ENCODE data around the gene P3H4.

The P3H4 gene

GRCh38 chr17:41803049-41804020 lies 8.4 kb downstream of the P3H4 start:
- Histone ChIP-seq H3K4me1 (ENCODE audit: control insufficient read depth in 2 of 2, insufficient read depth in 2 of 2, low read length in 2 of 2) (peaks cover 19 to 38% of the 10 kb centered on the region in 2 donors), H3K9me3 (ENCODE audit: control insufficient read depth in 2 of 2, low read length in 2 of 2) (no peaks in the 10 kb centered on the region), H3K4me3 (ENCODE audit: low read length in 2 of 2) (no peak overlapping the region), H3K27ac (ENCODE audit: low read depth in 2 of 2, low read length in 2 of 2) (no peak overlapping the region), H3K36me3 (ENCODE audit: control insufficient read depth in 2 of 2, insufficient read depth in 2 of 2, low read length in 2 of 2) (no peaks in the 10 kb centered on the region), H3K27me3 (ENCODE audit: control insufficient read depth in 2 of 2, insufficient read depth in 2 of 2, low read length in 2 of 2) (no peaks in the 10 kb centered on the region), H3K9ac (ENCODE audit: low read depth in 1 of 2, low read length in 2 of 2) (no peak overlapping the region)

DNA sequence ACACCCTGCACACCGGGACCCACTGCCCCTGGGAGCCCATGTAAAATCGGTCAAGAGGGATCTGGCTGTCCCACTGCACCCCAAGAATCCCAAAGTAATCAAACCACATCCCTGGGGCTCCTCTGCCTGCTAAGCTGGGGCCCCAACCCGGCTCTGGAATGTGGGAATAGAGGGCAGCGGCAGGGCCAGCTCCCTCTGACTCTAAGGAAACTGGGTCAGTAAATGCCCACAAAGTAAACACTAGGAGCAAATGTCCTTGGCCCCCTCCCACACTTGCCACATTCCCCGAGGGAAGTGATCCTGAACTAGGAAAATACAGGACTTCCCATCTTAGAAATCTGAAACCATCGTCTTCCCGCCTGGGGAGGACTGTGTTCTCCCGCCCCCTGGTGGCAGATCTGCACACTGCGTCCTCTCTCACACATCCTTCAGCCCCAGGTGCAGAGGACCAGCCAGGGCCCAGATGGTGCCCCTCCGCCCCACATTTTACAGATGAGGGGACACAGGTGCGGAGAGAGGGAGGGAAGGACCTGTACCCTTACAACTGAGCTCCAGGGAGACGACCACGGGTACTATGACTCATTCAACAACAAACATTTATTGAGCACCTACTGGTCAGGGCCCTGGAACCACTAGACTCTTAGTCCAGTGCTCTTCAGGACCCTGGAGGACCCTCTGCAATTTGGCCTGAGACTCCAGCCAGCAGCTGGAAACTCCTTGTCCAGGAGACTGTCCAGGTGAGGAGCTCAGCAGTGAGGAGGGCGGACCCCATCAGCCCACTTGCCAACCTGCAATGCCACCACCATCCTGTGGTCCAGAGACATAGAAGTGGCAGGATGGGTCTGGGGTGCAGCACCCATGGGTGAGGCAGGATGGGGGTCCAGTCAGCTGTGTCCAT lies 10.1 kb downstream of the P3H4 start:
- peak overlapping the region; percentile 41 to 68 for H3K9ac ChIP-seq (ENCODE audit: low read depth in 1 of 2, low read length in 2 of 2)
- peak overlapping the region; percentile 91 to 92 for H3K27ac ChIP-seq (ENCODE audit: low read depth in 2 of 2, low read length in 2 of 2)
- peaks cover 12 to 26% of the 10 kb centered on the region in 2 donors for H3K4me1 ChIP-seq (ENCODE audit: control insufficient read depth in 2 of 2, insufficient read depth in 2 of 2, low read length in 2 of 2)
- no peaks in the 10 kb centered on the region for H3K9me3 ChIP-seq (ENCODE audit: control insufficient read depth in 2 of 2, low read length in 2 of 2)
- no peaks in the 10 kb centered on the region for H3K27me3 ChIP-seq (ENCODE audit: control insufficient read depth in 2 of 2, insufficient read depth in 2 of 2, low read length in 2 of 2)
- H3K36me3 ChIP-seq (ENCODE audit: control insufficient read depth in 2 of 2, insufficient read depth in 2 of 2, low read length in 2 of 2), result no peaks in the 10 kb centered on the region
- H3K4me3 ChIP-seq (ENCODE audit: low read length in 2 of 2), result peak overlapping the region; percentile 30 to 52

GRCh38 chr17:41800601-41801373 lies 11.0 kb downstream of the P3H4 start:
- Histone ChIP-seq H3K9me3 (ENCODE audit: control insufficient read depth in 2 of 2, low read length in 2 of 2) (no peaks in the 10 kb centered on the region), H3K4me3 (ENCODE audit: low read length in 2 of 2) (peak overlapping the region; percentile 30 to 52), H3K27me3 (ENCODE audit: control insufficient read depth in 2 of 2, insufficient read depth in 2 of 2, low read length in 2 of 2) (no peaks in the 10 kb centered on the region), H3K36me3 (ENCODE audit: control insufficient read depth in 2 of 2, insufficient read depth in 2 of 2, low read length in 2 of 2) (no peaks in the 10 kb centered on the region), H3K27ac (ENCODE audit: low read depth in 2 of 2, low read length in 2 of 2) (peak overlapping the region; percentile 91 to 92), H3K9ac (ENCODE audit: low read depth in 1 of 2, low read length in 2 of 2) (peak overlapping the region; percentile 41 to 68), H3K4me1 (ENCODE audit: control insufficient read depth in 2 of 2, insufficient read depth in 2 of 2, low read length in 2 of 2) (peaks cover 8 to 21% of the 10 kb centered on the region in 2 donors)

DNA sequence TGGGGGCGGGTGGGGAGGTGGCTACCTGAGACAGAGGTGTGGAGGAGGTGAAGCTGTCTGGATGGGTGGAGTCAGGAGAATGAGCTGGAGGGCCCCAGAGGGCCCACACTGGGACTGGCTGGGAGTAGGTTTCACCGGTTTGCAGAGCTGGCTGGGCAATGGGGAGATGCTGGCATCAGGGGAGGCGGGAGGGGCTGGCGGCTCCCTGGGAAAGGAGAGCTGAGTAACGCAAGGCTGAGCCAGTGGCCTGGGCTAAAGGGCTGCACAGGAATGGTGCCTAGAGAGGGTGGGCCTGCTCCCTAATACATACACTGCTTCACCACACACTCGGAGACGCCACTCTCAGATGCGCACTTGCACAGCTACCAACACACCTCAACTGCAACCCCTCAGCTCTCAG lies 12.4 kb downstream of the P3H4 start:
- Histone ChIP-seq H3K27ac (ENCODE audit: low read depth in 2 of 2, low read length in 2 of 2) (no peak overlapping the region), H3K9me3 (ENCODE audit: control insufficient read depth in 2 of 2, low read length in 2 of 2) (no peaks in the 10 kb centered on the region), H3K4me1 (ENCODE audit: control insufficient read depth in 2 of 2, insufficient read depth in 2 of 2, low read length in 2 of 2) (peaks cover 8 to 25% of the 10 kb centered on the region in 2 donors), H3K9ac (ENCODE audit: low read depth in 1 of 2, low read length in 2 of 2) (no peak overlapping the region), H3K36me3 (ENCODE audit: control insufficient read depth in 2 of 2, insufficient read depth in 2 of 2, low read length in 2 of 2) (no peaks in the 10 kb centered on the region), H3K4me3 (ENCODE audit: low read length in 2 of 2) (no peak overlapping the region), H3K27me3 (ENCODE audit: control insufficient read depth in 2 of 2, insufficient read depth in 2 of 2, low read length in 2 of 2) (no peaks in the 10 kb centered on the region)

DNA sequence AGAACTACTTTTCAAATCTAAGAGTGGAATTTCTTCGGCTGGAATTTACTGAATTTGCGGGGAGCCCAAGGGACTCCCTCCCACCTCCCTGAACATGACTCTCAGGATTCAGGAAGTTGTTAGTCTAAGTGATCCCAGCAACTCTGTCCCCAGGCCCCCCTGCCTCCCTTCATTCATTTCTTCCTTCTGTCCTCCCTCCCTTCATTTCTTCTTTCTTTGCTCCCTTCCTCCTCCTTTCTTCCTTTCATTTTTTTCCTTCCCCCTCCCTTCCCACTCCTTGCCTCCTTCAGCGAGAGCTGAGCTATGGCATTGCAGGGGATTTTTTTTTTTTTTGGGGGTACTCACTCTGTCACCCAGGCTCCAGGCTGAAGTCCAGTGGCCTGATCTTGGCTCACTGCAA lies 14.4 kb downstream of the P3H4 start:
- Histone ChIP-seq H3K27me3 (ENCODE audit: control insufficient read depth in 2 of 2, insufficient read depth in 2 of 2, low read length in 2 of 2) (no peaks in the 10 kb centered on the region), H3K9me3 (ENCODE audit: control insufficient read depth in 2 of 2, low read length in 2 of 2) (no peaks in the 10 kb centered on the region), H3K27ac (ENCODE audit: low read depth in 2 of 2, low read length in 2 of 2) (peak overlapping the region; percentile 38 to 54), H3K36me3 (ENCODE audit: control insufficient read depth in 2 of 2, insufficient read depth in 2 of 2, low read length in 2 of 2) (no peaks in the 10 kb centered on the region), H3K9ac (ENCODE audit: low read depth in 1 of 2, low read length in 2 of 2) (no peak overlapping the region), H3K4me3 (ENCODE audit: low read length in 2 of 2) (no peak overlapping the region), H3K4me1 (ENCODE audit: control insufficient read depth in 2 of 2, insufficient read depth in 2 of 2, low read length in 2 of 2) (peaks cover 23 to 45% of the 10 kb centered on the region in 2 donors)

DNA sequence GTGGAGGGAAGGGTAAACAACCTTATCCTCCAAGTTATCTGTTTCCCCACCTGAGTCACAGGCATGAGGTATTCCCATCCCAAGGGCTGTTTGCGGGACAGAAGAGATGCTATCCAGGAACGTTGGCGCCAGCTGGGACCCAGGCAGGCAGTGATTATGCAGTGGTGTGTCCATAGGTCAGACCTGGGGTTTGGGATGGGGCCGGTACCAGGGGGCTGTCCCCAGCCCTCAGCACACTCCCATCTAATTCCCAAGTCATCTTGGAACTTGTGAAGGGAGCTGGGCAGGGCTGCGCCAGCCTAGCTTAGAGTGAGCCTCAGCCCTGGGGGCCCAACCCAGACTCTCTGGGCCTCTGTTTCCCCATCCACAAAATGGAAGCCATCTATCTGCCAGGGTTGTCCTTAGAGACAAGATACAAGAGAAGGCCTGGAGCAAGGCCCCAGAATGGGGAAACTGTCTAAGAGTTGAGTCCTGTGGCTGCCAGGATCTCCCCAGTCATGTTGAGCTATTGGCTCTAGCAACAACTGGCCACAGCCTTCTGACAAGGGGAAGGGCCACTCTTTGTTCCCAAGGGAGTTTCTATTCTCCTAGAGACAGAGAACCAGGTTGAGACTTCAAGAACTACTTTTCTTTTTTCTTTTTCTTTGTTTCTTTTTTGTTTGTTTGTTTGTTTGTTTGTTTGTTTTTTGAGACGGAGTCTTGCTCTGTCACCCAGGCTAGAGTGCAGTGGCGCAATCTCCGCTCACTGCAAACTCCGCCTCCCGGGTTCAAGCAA lies 15.4 kb downstream of the P3H4 start:
- H3K9ac ChIP-seq (ENCODE audit: low read depth in 1 of 2, low read length in 2 of 2), result no peak overlapping the region
- no peak overlapping the region for H3K27ac ChIP-seq (ENCODE audit: low read depth in 2 of 2, low read length in 2 of 2)
- no peaks in the 10 kb centered on the region for H3K36me3 ChIP-seq (ENCODE audit: control insufficient read depth in 2 of 2, insufficient read depth in 2 of 2, low read length in 2 of 2)
- H3K27me3 ChIP-seq (ENCODE audit: control insufficient read depth in 2 of 2, insufficient read depth in 2 of 2, low read length in 2 of 2), result no peaks in the 10 kb centered on the region
- H3K9me3 ChIP-seq (ENCODE audit: control insufficient read depth in 2 of 2, low read length in 2 of 2), result no peaks in the 10 kb centered on the region
- no peak overlapping the region for H3K4me3 ChIP-seq (ENCODE audit: low read length in 2 of 2)
- H3K4me1 ChIP-seq (ENCODE audit: control insufficient read depth in 2 of 2, insufficient read depth in 2 of 2, low read length in 2 of 2), result peaks cover 28 to 47% of the 10 kb centered on the region in 2 donors

DNA sequence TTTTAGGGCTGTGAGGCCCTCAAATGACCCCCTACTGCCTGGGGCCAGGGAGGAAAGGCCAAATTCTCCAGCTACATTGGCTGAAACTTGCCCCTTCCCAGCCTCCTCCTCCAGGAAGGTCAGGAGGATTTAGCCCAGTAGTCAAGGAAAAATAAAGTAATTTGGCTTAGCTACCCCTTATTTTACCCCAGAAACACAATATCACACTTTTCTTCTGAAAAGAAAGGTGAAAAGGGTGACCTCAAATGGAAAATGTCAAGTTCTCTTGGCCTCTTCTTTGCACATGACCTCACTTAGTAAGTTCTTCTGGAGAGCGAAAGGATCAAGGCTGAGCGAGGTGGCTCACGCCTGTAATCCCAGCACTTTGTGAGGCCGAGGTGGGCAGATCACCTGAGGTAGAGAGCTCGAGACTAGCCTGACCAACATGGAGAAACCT lies 17.2 kb downstream of the P3H4 start:
- no peaks in the 10 kb centered on the region for H3K27me3 ChIP-seq (ENCODE audit: control insufficient read depth in 2 of 2, insufficient read depth in 2 of 2, low read length in 2 of 2)
- peaks cover 22 to 34% of the 10 kb centered on the region in 2 donors for H3K4me1 ChIP-seq (ENCODE audit: control insufficient read depth in 2 of 2, insufficient read depth in 2 of 2, low read length in 2 of 2)
- peak overlapping the region in 1 of 2 donors; percentile 43 for H3K9ac ChIP-seq (ENCODE audit: low read depth in 1 of 2, low read length in 2 of 2)
- peak overlapping the region; percentile 89 to 97 for H3K27ac ChIP-seq (ENCODE audit: low read depth in 2 of 2, low read length in 2 of 2)
- H3K36me3 ChIP-seq (ENCODE audit: control insufficient read depth in 2 of 2, insufficient read depth in 2 of 2, low read length in 2 of 2), result no peaks in the 10 kb centered on the region
- peak overlapping the region in 1 of 2 donors; percentile 3 for H3K4me3 ChIP-seq (ENCODE audit: low read length in 2 of 2)
- no peaks in the 10 kb centered on the region for H3K9me3 ChIP-seq (ENCODE audit: control insufficient read depth in 2 of 2, low read length in 2 of 2)

GRCh38 chr17:41793784-41794539 lies 17.8 kb downstream of the P3H4 start:
- H3K4me3 ChIP-seq (ENCODE audit: low read length in 2 of 2), result peak overlapping the region; percentile 53 to 65
- no peaks in the 10 kb centered on the region for H3K9me3 ChIP-seq (ENCODE audit: control insufficient read depth in 2 of 2, low read length in 2 of 2)
- H3K9ac ChIP-seq (ENCODE audit: low read depth in 1 of 2, low read length in 2 of 2), result peak overlapping the region; percentile 61 to 83
- H3K27ac ChIP-seq (ENCODE audit: low read depth in 2 of 2, low read length in 2 of 2), result peak overlapping the region; percentile 89 to 97
- peaks cover 22 to 31% of the 10 kb centered on the region in 2 donors for H3K4me1 ChIP-seq (ENCODE audit: control insufficient read depth in 2 of 2, insufficient read depth in 2 of 2, low read length in 2 of 2)
- H3K27me3 ChIP-seq (ENCODE audit: control insufficient read depth in 2 of 2, insufficient read depth in 2 of 2, low read length in 2 of 2), result no peaks in the 10 kb centered on the region
- no peaks in the 10 kb centered on the region for H3K36me3 ChIP-seq (ENCODE audit: control insufficient read depth in 2 of 2, insufficient read depth in 2 of 2, low read length in 2 of 2)

Data from mucosa of rectum (tissue), 2 donors.